ENCODE data around the gene UBE2I. TPM values are rescaled to one million over a fixed set of nuclear protein-coding genes. Genes with fewer than 3 reads are reported as not detected.
"Not testable (repeated sequence)": the region's sequence is repeated elsewhere in the genome, so short reads cannot be mapped to it uniquely, and the experiment has no call there.

The UBE2I gene
- total RNA-seq, 1 experiment from 2014 or later = 53.7 TPM

DNA sequence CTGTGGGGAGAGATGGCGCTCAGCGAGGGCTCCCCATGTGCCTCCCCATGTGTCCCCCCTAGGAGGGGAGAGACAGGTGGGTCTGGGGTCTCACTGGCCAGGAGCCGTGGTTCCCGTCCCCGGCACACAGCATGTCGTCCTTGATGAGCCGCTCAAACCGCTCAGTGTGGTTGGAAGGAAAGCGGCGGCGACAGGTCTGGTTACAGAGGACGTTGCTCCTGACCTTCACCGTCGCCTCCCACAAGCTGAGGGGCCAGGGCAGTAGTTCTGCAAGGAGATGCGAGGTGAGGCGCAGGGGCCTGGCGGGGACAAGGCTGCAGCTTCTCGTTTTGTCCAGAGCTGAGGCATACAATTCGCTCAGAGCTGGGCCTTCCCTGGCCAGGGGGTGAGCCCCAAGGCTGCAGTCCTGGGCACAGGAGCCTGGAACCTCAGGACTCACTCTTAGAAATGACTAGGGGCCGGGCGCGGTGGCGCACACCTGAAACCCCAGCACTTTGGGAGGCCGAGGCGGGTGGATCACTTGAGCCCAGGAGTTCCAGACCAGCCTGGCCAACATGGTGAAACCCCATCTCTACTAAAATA lies 22.8 kb upstream of the UBE2I start:
- Histone ChIP-seq H4K20me1 (ENCODE audit: insufficient read depth, low read depth, low read length) (no peaks in the 10 kb centered on the region; the same call in 1 of the 2 replicates), H3K4me3 (ENCODE audit: low read length) (no peak overlapping the region), H3K9me2 (replicated peaks; ENCODE audit: insufficient read depth, low read length) (no peaks in the 10 kb centered on the region), H3K27me3 (ENCODE audit: low read length) (no peaks in the 10 kb centered on the region), H3K9ac (ENCODE audit: low read length) (no peak overlapping the region), H3K79me2 (ENCODE audit: low read length) (no peaks in the 10 kb centered on the region), H3K4me1 (ENCODE audit: low read length) (peaks cover 2% of the 10 kb centered on the region; the same call in 1 of the 2 replicates), H3K27ac (ENCODE audit: low read length) (no peak overlapping the region), H3K36me3 (ENCODE audit: insufficient read depth, low read length) (no peaks in the 10 kb centered on the region), H3K9me3 (ENCODE audit: low read length) (no peaks in the 10 kb centered on the region), H2AFZ (ENCODE audit: low read length) (no peak overlapping the region), H3K4me2 (ENCODE audit: low read depth, low read length, poor library complexity, severe bottlenecking) (no peak overlapping the region)
- no peak for DNase-seq

DNA sequence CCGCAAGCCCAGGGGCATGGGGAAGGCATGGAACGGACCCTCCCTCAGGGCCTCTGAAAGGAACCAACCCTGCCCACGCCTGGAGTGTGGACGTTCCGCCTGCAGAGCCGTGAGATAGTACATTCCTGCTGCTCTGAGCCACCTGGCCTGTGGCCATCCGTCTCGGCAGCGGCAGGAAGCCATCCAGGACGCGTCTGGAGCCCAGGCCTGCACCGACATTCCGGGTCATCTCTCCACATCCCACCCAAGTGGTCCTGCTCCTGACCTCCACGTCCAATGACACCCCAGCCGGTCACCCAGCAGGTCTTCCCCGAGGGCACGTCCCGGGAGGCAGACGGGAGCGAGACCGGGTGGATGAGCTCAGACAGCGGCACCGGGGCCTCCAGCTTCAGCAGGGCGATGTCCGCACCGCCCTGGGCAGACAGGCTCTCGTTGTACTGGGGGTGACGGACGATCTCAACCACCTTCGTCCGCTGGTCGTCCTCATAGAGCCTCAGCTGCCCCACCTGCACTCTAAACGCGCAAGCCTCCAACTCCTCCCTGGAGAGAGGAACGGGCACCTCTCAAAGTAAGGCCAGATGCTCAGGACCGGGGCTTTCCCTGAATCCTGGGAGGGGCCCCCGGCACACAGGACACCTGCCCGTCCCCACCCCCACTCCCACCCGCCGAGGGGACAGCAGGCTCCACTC lies 21.3 kb upstream of the UBE2I start:
- Histone ChIP-seq H3K36me3 (ENCODE audit: insufficient read depth, low read length) (no peaks in the 10 kb centered on the region), H3K9ac (ENCODE audit: low read length) (no peak overlapping the region), H3K4me1 (ENCODE audit: low read length) (no peaks in the 10 kb centered on the region), H3K9me3 (ENCODE audit: low read length) (no peaks in the 10 kb centered on the region), H3K9me2 (replicated peaks; ENCODE audit: insufficient read depth, low read length) (no peaks in the 10 kb centered on the region), H3K4me2 (ENCODE audit: low read depth, low read length, poor library complexity, severe bottlenecking) (no peak overlapping the region), H3K4me3 (ENCODE audit: low read length) (no peak overlapping the region), H3K79me2 (ENCODE audit: low read length) (no peaks in the 10 kb centered on the region), H4K20me1 (ENCODE audit: insufficient read depth, low read depth, low read length) (no peaks in the 10 kb centered on the region; the same call in 1 of the 2 replicates), H3K27me3 (ENCODE audit: low read length) (no peaks in the 10 kb centered on the region), H2AFZ (ENCODE audit: low read length) (no peak overlapping the region), H3K27ac (ENCODE audit: low read length) (no peak overlapping the region)
- no peak for DNase-seq

DNA sequence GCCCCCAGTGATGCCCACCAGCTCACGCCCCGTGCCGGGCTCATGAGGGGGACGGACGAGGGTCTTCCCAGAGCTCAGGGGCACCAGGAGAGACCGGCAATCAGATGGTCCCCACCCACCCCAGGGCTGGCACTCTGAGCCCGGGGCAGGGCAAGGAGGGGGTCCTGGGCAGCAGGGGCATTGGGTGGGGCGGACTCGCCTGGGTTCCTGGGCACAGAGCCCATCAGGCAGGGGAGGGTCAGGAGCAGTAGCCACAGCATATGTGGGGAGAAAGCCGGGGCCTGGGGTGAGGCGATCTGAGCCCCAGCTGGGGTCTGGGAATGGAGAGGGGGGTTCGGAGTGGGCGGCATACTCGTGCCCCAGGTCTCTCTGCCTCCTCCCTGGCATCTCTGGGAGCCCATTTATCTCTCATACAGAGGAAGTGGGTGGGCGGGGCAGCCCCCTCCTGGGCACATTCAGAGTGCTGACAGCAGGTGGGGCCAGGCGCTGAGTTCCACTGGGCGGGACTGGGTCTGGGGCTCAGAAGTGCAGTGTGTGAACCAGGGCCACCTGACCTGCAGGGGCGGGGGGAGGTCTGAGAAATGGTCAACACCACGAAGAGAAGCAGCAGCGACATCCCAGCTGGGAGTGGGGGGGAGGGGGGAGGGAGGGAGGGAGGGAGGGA lies 20.5 kb upstream of the UBE2I start:
- Histone ChIP-seq H3K27ac (ENCODE audit: low read length) (no peak overlapping the region), H3K27me3 (ENCODE audit: low read length) (no peaks in the 10 kb centered on the region), H3K9me2 (replicated peaks; ENCODE audit: insufficient read depth, low read length) (no peaks in the 10 kb centered on the region), H3K9me3 (ENCODE audit: low read length) (no peaks in the 10 kb centered on the region), H3K4me3 (ENCODE audit: low read length) (no peak overlapping the region), H3K4me1 (ENCODE audit: low read length) (peaks cover 7% of the 10 kb centered on the region), H2AFZ (ENCODE audit: low read length) (no peak overlapping the region), H3K79me2 (ENCODE audit: low read length) (no peaks in the 10 kb centered on the region), H3K36me3 (ENCODE audit: insufficient read depth, low read length) (no peaks in the 10 kb centered on the region), H3K4me2 (ENCODE audit: low read depth, low read length, poor library complexity, severe bottlenecking) (no peak overlapping the region), H3K9ac (ENCODE audit: low read length) (no peak overlapping the region), H4K20me1 (ENCODE audit: insufficient read depth, low read depth, low read length) (no peaks in the 10 kb centered on the region; the same call in 1 of the 2 replicates)
- no peak for DNase-seq

DNA sequence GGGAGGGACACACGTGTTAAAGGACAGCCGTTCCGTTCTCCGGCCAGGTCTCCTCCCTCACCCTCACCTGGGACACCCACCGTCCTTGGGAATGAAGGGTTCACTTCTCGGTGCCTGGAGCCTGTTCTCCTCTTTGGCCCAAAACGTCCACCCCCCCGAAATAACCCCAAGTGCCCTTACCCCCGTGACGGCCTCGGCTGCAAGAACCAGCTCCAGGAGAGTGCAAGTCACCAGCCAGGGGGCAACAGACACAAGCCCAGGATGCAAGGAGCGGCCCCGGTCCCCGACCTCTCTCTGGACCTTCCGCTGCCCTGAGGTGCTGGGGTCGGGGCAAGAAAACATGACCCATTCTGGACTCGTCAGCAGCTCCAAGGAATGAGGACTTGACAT lies 20.0 kb upstream of the UBE2I start:
- H2AFZ ChIP-seq (ENCODE audit: low read length) = no peak overlapping the region
- H3K36me3 ChIP-seq (ENCODE audit: insufficient read depth, low read length) = no peaks in the 10 kb centered on the region
- no peak for DNase-seq
- H4K20me1 ChIP-seq (ENCODE audit: insufficient read depth, low read depth, low read length) = no peaks in the 10 kb centered on the region
- no peak overlapping the region for H3K4me2 ChIP-seq (ENCODE audit: low read depth, low read length, poor library complexity, severe bottlenecking)
- no peak overlapping the region for H3K27ac ChIP-seq (ENCODE audit: low read length)
- no peaks in the 10 kb centered on the region for H3K79me2 ChIP-seq (ENCODE audit: low read length)
- peaks cover 8% of the 10 kb centered on the region for H3K4me1 ChIP-seq (ENCODE audit: low read length)
- H3K9ac ChIP-seq (ENCODE audit: low read length) = no peak overlapping the region
- no peak overlapping the region for H3K4me3 ChIP-seq (ENCODE audit: low read length)
- H3K27me3 ChIP-seq (ENCODE audit: low read length) = no peaks in the 10 kb centered on the region
- no peaks in the 10 kb centered on the region for H3K9me2 ChIP-seq (replicated peaks; ENCODE audit: insufficient read depth, low read length)
- H3K9me3 ChIP-seq (ENCODE audit: low read length) = no peaks in the 10 kb centered on the region

DNA sequence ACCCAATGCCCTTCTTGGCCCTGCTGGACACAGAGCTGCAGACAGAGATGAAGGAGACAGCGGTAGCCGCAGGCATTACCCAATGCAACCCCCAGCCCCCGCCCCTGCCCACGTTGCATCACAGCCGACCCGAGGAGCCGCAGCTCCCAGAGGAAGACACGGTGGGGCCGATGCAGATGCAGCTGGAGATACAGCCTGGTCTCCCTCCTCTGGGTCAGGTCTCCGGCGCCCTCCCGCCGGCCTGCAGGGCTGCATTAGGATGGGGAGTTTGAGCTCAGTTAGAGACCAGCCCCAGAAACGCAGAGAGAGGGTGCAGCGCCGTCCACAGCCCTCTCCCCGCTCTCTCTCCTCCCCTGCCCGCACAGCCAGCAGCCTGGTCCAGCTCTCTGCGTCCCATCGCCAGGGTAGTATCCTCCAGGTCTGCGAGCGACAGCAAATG lies 19.4 kb upstream of the UBE2I start:
- no peak for DNase-seq

DNA sequence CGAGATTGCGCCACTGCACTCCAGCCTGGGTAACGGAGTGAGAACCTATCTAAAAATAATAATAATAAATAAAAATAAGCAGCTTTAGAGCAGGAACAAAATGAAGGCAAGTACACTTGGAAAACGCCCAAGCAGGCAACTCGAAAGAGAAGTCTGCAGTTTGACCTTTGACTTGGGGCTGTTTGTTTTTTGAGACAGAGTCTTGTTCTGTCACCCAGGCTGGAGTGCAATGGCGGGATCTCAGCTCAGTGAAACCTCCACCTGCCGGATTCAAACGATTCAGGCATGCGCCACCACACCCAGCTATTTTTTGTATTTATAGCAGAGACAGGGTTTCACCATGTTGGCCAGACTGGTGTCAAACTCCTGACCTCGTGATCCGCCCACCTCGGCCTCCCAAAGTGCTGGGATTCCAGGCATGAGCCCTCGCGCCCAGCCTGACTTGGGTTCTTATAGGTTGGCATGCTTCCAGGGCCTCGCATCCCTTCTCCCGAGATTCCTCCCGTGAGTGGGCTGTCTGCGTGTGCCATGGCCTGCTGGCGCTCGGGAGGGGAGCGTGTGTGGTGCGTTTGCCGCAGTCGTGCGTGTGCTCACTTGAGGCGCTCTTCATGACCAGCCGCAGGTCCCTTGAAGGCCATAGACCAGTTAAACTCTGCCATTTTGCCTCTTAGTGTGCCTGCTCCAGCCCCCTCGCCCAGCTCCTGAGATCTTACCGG lies 18.4 kb upstream of the UBE2I start:
- no peak for DNase-seq
- Histone ChIP-seq H3K27ac (ENCODE audit: low read length) (no peak overlapping the region), H3K9me2 (replicated peaks; ENCODE audit: insufficient read depth, low read length) (no peaks in the 10 kb centered on the region), H3K79me2 (ENCODE audit: low read length) (no peaks in the 10 kb centered on the region), H3K4me2 (ENCODE audit: low read depth, low read length, poor library complexity, severe bottlenecking) (no peak overlapping the region), H3K9ac (ENCODE audit: low read length) (no peak overlapping the region), H3K36me3 (ENCODE audit: insufficient read depth, low read length) (no peaks in the 10 kb centered on the region), H3K4me1 (ENCODE audit: low read length) (peaks cover 8% of the 10 kb centered on the region), H4K20me1 (ENCODE audit: insufficient read depth, low read depth, low read length) (no peaks in the 10 kb centered on the region), H3K4me3 (ENCODE audit: low read length) (no peak overlapping the region), H2AFZ (ENCODE audit: low read length) (no peak overlapping the region), H3K27me3 (ENCODE audit: low read length) (no peaks in the 10 kb centered on the region), H3K9me3 (ENCODE audit: low read length) (no peaks in the 10 kb centered on the region)

More for the DNA sequence above, 19.4 kb upstream of the UBE2I start:
- H3K9me2 ChIP-seq (replicated peaks; ENCODE audit: insufficient read depth, low read length) = no peaks in the 10 kb centered on the region
- no peak overlapping the region for H3K27ac ChIP-seq (ENCODE audit: low read length)
- peaks cover 8% of the 10 kb centered on the region for H3K4me1 ChIP-seq (ENCODE audit: low read length)
- H3K79me2 ChIP-seq (ENCODE audit: low read length) = no peaks in the 10 kb centered on the region
- no peaks in the 10 kb centered on the region for H3K27me3 ChIP-seq (ENCODE audit: low read length)
- no peak overlapping the region for H3K9ac ChIP-seq (ENCODE audit: low read length)
- H2AFZ ChIP-seq (ENCODE audit: low read length) = no peak overlapping the region
- no peak overlapping the region for H3K4me3 ChIP-seq (ENCODE audit: low read length)
- H3K9me3 ChIP-seq (ENCODE audit: low read length) = no peaks in the 10 kb centered on the region
- no peaks in the 10 kb centered on the region for H4K20me1 ChIP-seq (ENCODE audit: insufficient read depth, low read depth, low read length)
- no peaks in the 10 kb centered on the region for H3K36me3 ChIP-seq (ENCODE audit: insufficient read depth, low read length)
- H3K4me2 ChIP-seq (ENCODE audit: low read depth, low read length, poor library complexity, severe bottlenecking) = no peak overlapping the region

DNA sequence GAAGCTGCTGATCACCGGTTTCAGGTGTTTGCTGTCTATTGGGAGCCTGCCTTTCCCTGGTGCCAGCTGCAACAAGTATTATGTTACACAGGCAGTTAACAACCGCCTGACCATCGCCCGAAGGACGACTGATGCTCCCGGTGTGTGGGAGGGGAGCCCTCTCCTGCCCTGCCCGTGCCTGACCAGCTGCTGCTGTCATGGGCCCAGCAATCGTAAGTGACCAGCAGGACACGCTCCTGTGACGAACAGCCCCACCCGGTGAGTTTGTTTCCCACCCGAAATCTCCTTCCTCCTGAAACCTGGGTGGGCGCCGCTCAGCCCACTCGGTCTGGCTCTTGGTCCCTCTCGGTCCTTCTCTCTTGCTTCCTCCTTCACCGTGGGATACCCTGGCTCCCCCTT lies 17.9 kb upstream of the UBE2I start:
- no peak overlapping the region for H3K4me3 ChIP-seq (ENCODE audit: low read length)
- DNase-seq = no peak
- H3K79me2 ChIP-seq (ENCODE audit: low read length) = no peaks in the 10 kb centered on the region
- no peaks in the 10 kb centered on the region for H3K9me2 ChIP-seq (replicated peaks; ENCODE audit: insufficient read depth, low read length)
- H3K4me2 ChIP-seq (ENCODE audit: low read depth, low read length, poor library complexity, severe bottlenecking) = no peak overlapping the region
- H2AFZ ChIP-seq (ENCODE audit: low read length) = no peak overlapping the region
- peaks cover 8% of the 10 kb centered on the region for H3K4me1 ChIP-seq (ENCODE audit: low read length)
- no peaks in the 10 kb centered on the region for H3K9me3 ChIP-seq (ENCODE audit: low read length)
- H3K27me3 ChIP-seq (ENCODE audit: low read length) = no peaks in the 10 kb centered on the region
- H3K27ac ChIP-seq (ENCODE audit: low read length) = no peak overlapping the region
- no peaks in the 10 kb centered on the region for H3K36me3 ChIP-seq (ENCODE audit: insufficient read depth, low read length)
- no peak overlapping the region for H3K9ac ChIP-seq (ENCODE audit: low read length)
- no peaks in the 10 kb centered on the region for H4K20me1 ChIP-seq (ENCODE audit: insufficient read depth, low read depth, low read length)

DNA sequence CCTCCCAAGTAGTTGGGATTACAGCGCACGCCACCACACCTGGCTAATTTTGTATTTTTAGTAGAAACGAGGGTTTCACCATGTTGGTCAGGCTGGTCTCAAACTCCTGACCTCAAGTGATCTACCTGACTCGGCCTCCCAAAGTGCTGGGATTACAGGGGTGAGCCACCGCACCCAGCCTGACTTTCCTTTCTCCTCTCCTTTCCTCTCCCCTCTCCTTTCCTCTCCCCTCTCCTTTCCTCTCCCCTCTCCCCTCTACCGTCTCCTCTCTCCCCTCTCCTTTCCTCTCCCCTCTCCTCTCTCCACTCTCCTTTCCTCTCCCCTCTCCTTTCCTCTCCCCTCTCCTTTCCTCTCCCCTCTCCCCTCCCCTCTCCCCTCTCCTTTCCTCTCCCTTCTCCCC lies 17.2 kb upstream of the UBE2I start:
- not testable (repeated sequence) for H3K9ac ChIP-seq (ENCODE audit: low read length)

More for the DNA sequence above, 17.2 kb upstream of the UBE2I start:
- H3K4me1 ChIP-seq (ENCODE audit: low read length) = peaks cover 11% of the 10 kb centered on the region
- not testable (repeated sequence) for H3K9me3 ChIP-seq (ENCODE audit: low read length); DNase-seq; H3K27ac ChIP-seq (ENCODE audit: low read length); H3K4me2 ChIP-seq (ENCODE audit: low read depth, low read length, poor library complexity, severe bottlenecking); H3K4me3 ChIP-seq (ENCODE audit: low read length); H3K79me2 ChIP-seq (ENCODE audit: low read length); H3K9me2 ChIP-seq (replicated peaks; ENCODE audit: insufficient read depth, low read length); H4K20me1 ChIP-seq (ENCODE audit: insufficient read depth, low read depth, low read length); H2AFZ ChIP-seq (ENCODE audit: low read length); H3K36me3 ChIP-seq (ENCODE audit: insufficient read depth, low read length); H3K27me3 ChIP-seq (ENCODE audit: low read length)
